ENCODE data around the gene FAM168A. TPM values are rescaled to one million over a fixed set of nuclear protein-coding genes. Genes with fewer than 3 reads are reported as not detected.

FAM168A gene
- total RNA-seq, 1 experiment from 2014 or later = 21.1 TPM

- H3K27ac ChIP-seq (ENCODE audit: insufficient read length, low read depth, low read length) = no peak overlapping the region
- WGBS (ENCODE audit: extremely low coverage, insufficient read length, low lambda C conversion rate) = no CpG with 5 or more reads among the region's 1 CpG
- no peaks in the 10 kb centered on the region for H3K4me1 ChIP-seq (ENCODE audit: insufficient read depth, low read length)
These were observed 132.0 kb downstream of the FAM168A start for GRCh38 chr11:73465871-73466270.

More at GRCh38 chr11:73465871-73466270, 132.0 kb downstream of the FAM168A start:
- TF ChIP-seq, protein P1, sequence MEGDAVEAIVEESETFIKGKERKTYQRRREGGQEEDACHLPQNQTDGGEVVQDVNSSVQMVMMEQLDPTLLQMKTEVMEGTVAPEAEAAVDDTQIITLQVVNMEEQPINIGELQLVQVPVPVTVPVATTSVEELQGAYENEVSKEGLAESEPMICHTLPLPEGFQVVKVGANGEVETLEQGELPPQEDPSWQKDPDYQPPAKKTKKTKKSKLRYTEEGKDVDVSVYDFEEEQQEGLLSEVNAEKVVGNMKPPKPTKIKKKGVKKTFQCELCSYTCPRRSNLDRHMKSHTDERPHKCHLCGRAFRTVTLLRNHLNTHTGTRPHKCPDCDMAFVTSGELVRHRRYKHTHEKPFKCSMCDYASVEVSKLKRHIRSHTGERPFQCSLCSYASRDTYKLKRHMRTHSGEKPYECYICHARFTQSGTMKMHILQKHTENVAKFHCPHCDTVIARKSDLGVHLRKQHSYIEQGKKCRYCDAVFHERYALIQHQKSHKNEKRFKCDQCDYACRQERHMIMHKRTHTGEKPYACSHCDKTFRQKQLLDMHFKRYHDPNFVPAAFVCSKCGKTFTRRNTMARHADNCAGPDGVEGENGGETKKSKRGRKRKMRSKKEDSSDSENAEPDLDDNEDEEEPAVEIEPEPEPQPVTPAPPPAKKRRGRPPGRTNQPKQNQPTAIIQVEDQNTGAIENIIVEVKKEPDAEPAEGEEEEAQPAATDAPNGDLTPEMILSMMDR (conservative IDR thresholded peaks at IDR 0.05) = no peak
- Histone ChIP-seq H3K14ac (ENCODE audit: insufficient read depth, low read length) (no peak overlapping the region), H4K5ac (ENCODE audit: insufficient read length, low read depth, low read length) (no peak overlapping the region), H3K79me1 (ENCODE audit: insufficient read depth, low read depth, low read length, poor library complexity, severe bottlenecking) (no peaks in the 10 kb centered on the region), H4K8ac (replicated peaks; ENCODE audit: insufficient read length, low read depth, low read length) (no peak overlapping the region), H3K23me2 (ENCODE audit: insufficient read length, low read depth, low read length, poor library complexity, severe bottlenecking) (no peaks in the 10 kb centered on the region), H2AK5ac (ENCODE audit: insufficient read length, low read length) (no peak overlapping the region), H3K9me3 (ENCODE audit: control insufficient read depth, low read depth, low read length) (no peaks in the 10 kb centered on the region), H4K91ac (ENCODE audit: insufficient read length, low read depth, low read length) (no peak overlapping the region), H3T11ph (ENCODE audit: low read length) (no peak overlapping the region), H2BK120ac (ENCODE audit: low read depth, low read length, poor library complexity, severe bottlenecking) (no peak overlapping the region), H3K18ac (ENCODE audit: insufficient read length, low read depth, low read length) (no peak overlapping the region), H2BK20ac (ENCODE audit: low read depth, low read length, poor library complexity, severe bottlenecking) (no peak overlapping the region), H4K20me1 (ENCODE audit: control insufficient read depth, insufficient read depth, insufficient read length) (no peaks in the 10 kb centered on the region), H3K56ac (ENCODE audit: insufficient read length, low read depth, low read length) (no peak overlapping the region), H3K27me3 (ENCODE audit: insufficient read depth, low read length) (no peaks in the 10 kb centered on the region), H2AFZ (ENCODE audit: low read length) (no peak overlapping the region), H2BK12ac (ENCODE audit: insufficient read length, low read depth, low read length) (no peak overlapping the region), H3K4me2 (ENCODE audit: insufficient read depth, insufficient read length, low read length) (no peak overlapping the region), H3K9ac (ENCODE audit: extremely low read depth, insufficient read length, low read length) (no peak overlapping the region), H3K79me2 (ENCODE audit: insufficient read depth, low read length) (no peaks in the 10 kb centered on the region), H3K4ac (ENCODE audit: low read depth, low read length) (no peak overlapping the region), H3K23ac (ENCODE audit: insufficient read length, low read depth, low read length) (no peak overlapping the region), H2BK5ac (ENCODE audit: insufficient read length, low read length) (no peak overlapping the region), H2BK15ac (ENCODE audit: low read depth, low read length) (no peak overlapping the region)
- Mint-ChIP-seq H3K36me3 (ENCODE audit: insufficient read depth in 1 of 3, low read depth in 3 of 3) (no peaks in the 10 kb centered on the region), H3K9me3 (no peaks in the 10 kb centered on the region), H3K27ac (no peak overlapping the region), H3K4me3 (no peak overlapping the region), H3K27me3 (ENCODE audit: low read depth) (no peaks in the 10 kb centered on the region; the same call in 1 of the 2 replicates), H3K4me1 (peaks cover 0 to 2% of the 10 kb centered on the region in 2 experiments; a peak in 1 of 4 replicates)
- DNase-seq = no peak
